Type B pancreatic cell (in vitro differentiated cells): ENCODE data around the gene SMCO2. TPM values are rescaled to one million over a fixed set of nuclear protein-coding genes. Genes with fewer than 3 reads are reported as not detected.

Experiments
- DNase-seq: peaks from one replicate; pipeline ENCODE4 v3.0.0; 2021; ENCODE audit warnings: mixed read lengths; ENCODE audit not compliant: unreplicated experiment; ENCODE audit errors: extremely low spot score
- H3K27ac Mint-ChIP-seq: 2 replicates; pipeline ENCODE4 v1.8.0; 2021; ENCODE audit warnings: mild to moderate bottlenecking, mixed read lengths
- H3K27me3 Mint-ChIP-seq: 2 replicates; pipeline ENCODE4 v1.8.0; 2021; ENCODE audit warnings: mixed read lengths
- H3K36me3 Mint-ChIP-seq: 2 replicates; pipeline ENCODE4 v1.8.0; 2021; ENCODE audit warnings: mixed read lengths
- H3K4me1 Mint-ChIP-seq: one replicate; pipeline ENCODE4 v1.8.0; 2021; ENCODE audit warnings: mixed read lengths; ENCODE audit not compliant: unreplicated experiment
- H3K4me3 Mint-ChIP-seq: 2 replicates; pipeline ENCODE4 v1.8.0; 2021; ENCODE audit warnings: mild to moderate bottlenecking, mixed read lengths
- H3K9me3 Mint-ChIP-seq: 2 replicates; pipeline ENCODE4 v1.8.0; 2021; ENCODE audit warnings: mixed read lengths
- CTCF ChIP-seq: fragments of 200-600 bp; sonication (generic); conservative IDR thresholded peaks from 2 replicates; pipeline ENCODE4 v1.5.0; 2021; ENCODE audit warnings: antibody characterized with exemption, mild to moderate bottlenecking
- total RNA-seq: library from RNA; stranded (reverse); gene quantifications from 2 replicates; pipeline ENCODE4 v1.2.1, GENCODE V29; 2021; ENCODE audit warnings: low replicate concordance

Gene SMCO2
- total RNA-seq, 1 donor from 2014 or later, result not detected

DNA sequence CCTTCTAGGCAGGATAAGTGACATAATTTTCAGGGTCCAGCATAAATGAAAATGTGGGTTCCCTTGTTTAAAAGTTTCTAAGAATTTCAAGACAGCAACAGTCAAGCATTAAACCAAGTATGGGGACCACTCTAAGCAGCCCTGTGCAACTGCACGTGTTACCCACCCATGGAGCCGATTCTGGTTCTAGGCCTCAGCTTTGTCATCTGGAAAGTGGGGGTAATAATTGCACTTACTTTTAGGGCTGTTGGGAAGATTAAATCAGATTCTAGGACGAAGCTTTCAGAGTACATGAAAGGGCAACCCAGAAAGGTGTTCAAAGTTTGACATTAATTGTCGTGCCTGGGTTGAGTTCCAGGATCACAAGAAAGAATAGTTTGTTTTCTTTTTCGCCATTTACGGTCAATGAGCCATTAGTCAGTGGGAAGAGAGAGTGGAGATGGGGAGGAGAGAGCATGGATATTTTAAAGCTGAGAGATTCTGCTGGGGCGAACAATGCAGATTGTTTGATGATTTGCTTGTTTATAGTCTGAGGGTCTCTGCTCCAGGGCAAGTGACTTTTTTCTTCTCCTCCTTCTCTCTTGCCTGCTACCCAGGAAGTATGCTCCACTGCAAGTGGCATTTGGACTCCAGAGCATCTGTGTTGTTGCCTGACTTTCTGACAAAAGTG lies 66.8 kb downstream of the SMCO2 start:
- H3K27me3 Mint-ChIP-seq, result peaks cover 3% of the 10 kb centered on the region
- H3K36me3 Mint-ChIP-seq, result peaks cover 3% of the 10 kb centered on the region
- H3K27ac Mint-ChIP-seq, result no peak overlapping the region
- H3K4me3 Mint-ChIP-seq, result no peak overlapping the region
- DNase-seq, result no peak
- TF ChIP-seq CTCF, result no peak
- H3K9me3 Mint-ChIP-seq, result no peaks in the 10 kb centered on the region
- peaks cover 4% of the 10 kb centered on the region for H3K4me1 Mint-ChIP-seq

DNA sequence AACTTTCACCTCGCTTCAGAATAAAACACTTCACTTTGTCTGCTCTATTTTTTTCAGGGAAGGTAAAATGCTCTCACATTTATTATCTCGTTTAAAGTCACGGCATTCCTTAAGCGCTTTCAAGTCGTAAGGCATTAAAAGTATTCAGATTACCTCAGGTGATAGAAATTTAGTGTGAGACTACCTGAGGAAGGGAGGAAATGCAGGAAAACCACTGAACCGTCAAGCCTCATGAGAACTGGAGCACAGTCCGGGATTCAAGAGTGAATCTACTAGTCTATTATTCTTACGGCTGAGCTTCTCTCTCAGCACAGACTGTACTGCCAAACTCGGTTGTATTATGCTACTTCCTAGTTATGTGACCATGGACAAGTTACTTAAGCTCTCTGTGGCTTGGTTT lies 69.1 kb downstream of the SMCO2 start:
- DNase-seq, result no peak
- no peak for TF ChIP-seq CTCF
- peak overlapping the region; percentile 35 for H3K4me3 Mint-ChIP-seq
- H3K36me3 Mint-ChIP-seq, result peaks cover 3% of the 10 kb centered on the region
- H3K27me3 Mint-ChIP-seq, result peaks cover 11% of the 10 kb centered on the region
- H3K4me1 Mint-ChIP-seq, result peaks cover 4% of the 10 kb centered on the region
- H3K27ac Mint-ChIP-seq, result peak overlapping the region; percentile 86
- no peaks in the 10 kb centered on the region for H3K9me3 Mint-ChIP-seq

DNA sequence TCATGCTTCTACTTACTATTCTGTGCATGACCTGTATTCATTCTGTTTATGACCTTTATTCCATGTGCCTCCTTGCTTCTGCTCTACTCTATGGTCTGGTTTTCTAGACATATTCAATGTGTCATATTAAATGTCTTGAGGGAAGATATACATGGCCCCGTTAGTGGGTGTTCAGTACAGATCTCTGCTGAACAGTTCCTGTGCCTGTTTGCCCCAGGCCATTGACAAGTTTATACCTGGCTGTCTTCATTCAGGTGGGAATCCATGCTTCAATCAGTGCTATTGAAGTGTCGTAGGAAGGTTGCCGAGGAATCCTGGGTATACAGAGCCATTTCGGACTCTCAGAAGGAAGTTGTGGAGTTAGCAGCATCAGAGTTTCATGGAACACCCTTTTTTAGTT lies 70.1 kb downstream of the SMCO2 start:
- peaks cover 2% of the 10 kb centered on the region for H3K36me3 Mint-ChIP-seq
- H3K9me3 Mint-ChIP-seq, result no peaks in the 10 kb centered on the region
- DNase-seq, result no peak
- no peaks in the 10 kb centered on the region for H3K4me1 Mint-ChIP-seq
- no peak for TF ChIP-seq CTCF
- no peak overlapping the region for H3K4me3 Mint-ChIP-seq
- H3K27me3 Mint-ChIP-seq, result peaks cover 16% of the 10 kb centered on the region
- peak overlapping the region; percentile 1 for H3K27ac Mint-ChIP-seq

- peak overlapping the region; percentile 55 for H3K27ac Mint-ChIP-seq
- peaks cover 20% of the 10 kb centered on the region for H3K27me3 Mint-ChIP-seq
- no peaks in the 10 kb centered on the region for H3K9me3 Mint-ChIP-seq
- TF ChIP-seq CTCF, result no peak
- no peak overlapping the region for H3K4me3 Mint-ChIP-seq
- no peaks in the 10 kb centered on the region for H3K4me1 Mint-ChIP-seq
- H3K36me3 Mint-ChIP-seq, result no peaks in the 10 kb centered on the region
- DNase-seq, result no peak
These were observed 71.0 kb downstream of the SMCO2 start for GRCh38 chr12:27517546-27517945.

DNA sequence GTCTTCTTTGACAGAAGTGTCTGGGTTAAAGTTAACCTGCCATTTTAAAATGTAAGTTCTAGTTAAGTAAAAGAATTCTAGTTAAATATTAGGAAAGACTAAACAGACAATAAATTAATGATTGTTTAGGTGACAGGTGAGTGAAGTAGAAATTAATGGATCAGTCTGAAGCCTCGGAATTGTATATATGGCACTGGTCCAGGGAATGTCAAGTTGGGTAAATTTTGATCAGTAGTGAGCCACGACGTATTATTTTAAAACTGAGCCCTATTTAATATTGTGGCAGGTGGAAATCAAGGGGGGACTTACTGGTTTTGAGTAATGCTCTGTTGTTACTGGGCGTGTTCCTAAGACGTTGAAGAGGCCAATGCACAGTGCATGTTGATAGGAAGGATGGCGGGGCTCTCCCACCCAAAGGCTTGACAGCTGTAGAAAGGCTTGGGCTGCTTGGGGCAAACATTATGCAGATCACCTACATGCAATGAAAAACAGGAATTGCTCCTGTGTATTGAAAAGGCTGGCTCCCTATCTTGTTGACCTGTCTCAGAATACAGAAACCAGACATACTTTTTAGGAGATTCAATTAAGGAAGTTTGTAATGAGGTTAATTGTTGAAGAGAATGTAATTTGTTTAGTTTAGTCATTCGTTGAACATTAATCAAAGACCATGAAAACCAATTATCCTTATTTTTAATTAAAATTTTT lies 71.6 kb downstream of the SMCO2 start:
- H3K36me3 Mint-ChIP-seq, result no peaks in the 10 kb centered on the region
- H3K9me3 Mint-ChIP-seq, result no peaks in the 10 kb centered on the region
- no peak for DNase-seq
- H3K4me3 Mint-ChIP-seq, result peak overlapping the region; percentile 21
- TF ChIP-seq CTCF, result no peak
- H3K27ac Mint-ChIP-seq, result peak overlapping the region; percentile 55
- peaks cover 20% of the 10 kb centered on the region for H3K27me3 Mint-ChIP-seq
- H3K4me1 Mint-ChIP-seq, result peaks cover 1% of the 10 kb centered on the region
